Astrocyte of the cerebellum (primary cell): ENCODE results near the gene PRKD2.

ENCODE experiments used
- DNase-seq: peaks from one replicate; pipeline ENCODE4 v3.0.0-alpha.2; 2011; ENCODE audit warnings: low read depth
- H3K4me3 ChIP-seq: 2 replicates; pipeline ENCODE4 v1.5.1; 2011; ENCODE audit warnings: mild to moderate bottlenecking, low read depth, low read length, moderate library complexity
- in situ Hi-C: cut with HindIII; loops from 2 replicates; pipeline ENCODE4 v1.10.0; 2017; ENCODE audit warnings: low sequenced_read_pairs
- TF ChIP-seq, protein P1 (sequence below): IDR thresholded peaks from 2 replicates; pipeline ENCODE4 v1.5.1; 2012; ENCODE audit warnings: low read length, low read depth, moderate library complexity, mild to moderate bottlenecking; ENCODE audit errors: missing control alignments

PRKD2 gene

DNA sequence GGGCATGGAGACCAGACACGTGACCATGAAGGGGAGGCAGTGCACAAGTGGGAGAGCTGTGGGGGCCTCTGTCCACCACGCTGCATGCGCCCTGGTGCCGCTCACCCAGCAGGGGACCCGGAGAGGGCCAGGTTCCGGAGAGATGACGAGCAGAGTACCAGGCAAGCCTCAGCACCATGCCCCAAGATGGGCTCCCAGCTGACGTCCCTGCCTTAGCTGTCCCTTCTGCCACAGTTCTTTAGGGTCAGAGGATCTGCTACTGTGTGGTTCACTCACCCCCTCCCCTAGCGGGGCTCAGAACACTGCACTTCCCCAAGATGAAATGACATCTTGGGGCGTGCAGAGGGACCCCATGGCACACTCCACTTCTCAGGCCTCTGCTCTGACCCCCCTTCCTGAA is 9.6 kb upstream of the PRKD2 start:
- no peak for DNase-seq
- in situ Hi-C loops: no loop called here
- TF ChIP-seq, protein P1, sequence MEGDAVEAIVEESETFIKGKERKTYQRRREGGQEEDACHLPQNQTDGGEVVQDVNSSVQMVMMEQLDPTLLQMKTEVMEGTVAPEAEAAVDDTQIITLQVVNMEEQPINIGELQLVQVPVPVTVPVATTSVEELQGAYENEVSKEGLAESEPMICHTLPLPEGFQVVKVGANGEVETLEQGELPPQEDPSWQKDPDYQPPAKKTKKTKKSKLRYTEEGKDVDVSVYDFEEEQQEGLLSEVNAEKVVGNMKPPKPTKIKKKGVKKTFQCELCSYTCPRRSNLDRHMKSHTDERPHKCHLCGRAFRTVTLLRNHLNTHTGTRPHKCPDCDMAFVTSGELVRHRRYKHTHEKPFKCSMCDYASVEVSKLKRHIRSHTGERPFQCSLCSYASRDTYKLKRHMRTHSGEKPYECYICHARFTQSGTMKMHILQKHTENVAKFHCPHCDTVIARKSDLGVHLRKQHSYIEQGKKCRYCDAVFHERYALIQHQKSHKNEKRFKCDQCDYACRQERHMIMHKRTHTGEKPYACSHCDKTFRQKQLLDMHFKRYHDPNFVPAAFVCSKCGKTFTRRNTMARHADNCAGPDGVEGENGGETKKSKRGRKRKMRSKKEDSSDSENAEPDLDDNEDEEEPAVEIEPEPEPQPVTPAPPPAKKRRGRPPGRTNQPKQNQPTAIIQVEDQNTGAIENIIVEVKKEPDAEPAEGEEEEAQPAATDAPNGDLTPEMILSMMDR: no peak
- H3K4me3 ChIP-seq: no peak overlapping the region

DNA sequence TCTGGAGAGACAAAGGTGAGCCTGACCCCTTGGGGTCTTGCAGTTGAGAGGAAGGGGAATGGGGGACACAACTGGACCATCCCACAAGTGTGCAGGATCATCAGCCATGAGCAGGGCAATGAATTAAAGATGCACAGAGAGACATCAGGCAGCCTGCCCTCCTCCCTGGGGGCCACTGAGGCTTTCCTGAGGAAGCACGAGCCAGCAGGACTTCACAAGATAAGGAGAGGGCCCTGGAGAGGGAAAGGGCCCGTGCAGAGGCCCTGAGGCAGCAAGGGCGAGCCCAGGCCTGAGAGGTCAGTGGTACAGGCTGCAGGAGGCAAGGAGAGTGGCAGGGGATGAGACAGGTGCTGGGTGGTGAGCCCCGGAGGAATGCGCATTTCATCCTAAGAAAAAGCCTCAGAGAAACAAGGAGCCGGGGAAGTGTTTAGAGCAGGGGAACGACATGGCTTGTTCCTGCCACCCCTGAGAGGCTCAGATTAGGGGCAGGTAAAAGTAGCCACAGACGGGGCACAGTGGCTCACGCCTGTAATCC is 9.0 kb upstream of the PRKD2 start:
- in situ Hi-C loops: no loop called here
- H3K4me3 ChIP-seq: no peak overlapping the region
- TF ChIP-seq, protein P1: no peak
- DNase-seq: no peak

DNA sequence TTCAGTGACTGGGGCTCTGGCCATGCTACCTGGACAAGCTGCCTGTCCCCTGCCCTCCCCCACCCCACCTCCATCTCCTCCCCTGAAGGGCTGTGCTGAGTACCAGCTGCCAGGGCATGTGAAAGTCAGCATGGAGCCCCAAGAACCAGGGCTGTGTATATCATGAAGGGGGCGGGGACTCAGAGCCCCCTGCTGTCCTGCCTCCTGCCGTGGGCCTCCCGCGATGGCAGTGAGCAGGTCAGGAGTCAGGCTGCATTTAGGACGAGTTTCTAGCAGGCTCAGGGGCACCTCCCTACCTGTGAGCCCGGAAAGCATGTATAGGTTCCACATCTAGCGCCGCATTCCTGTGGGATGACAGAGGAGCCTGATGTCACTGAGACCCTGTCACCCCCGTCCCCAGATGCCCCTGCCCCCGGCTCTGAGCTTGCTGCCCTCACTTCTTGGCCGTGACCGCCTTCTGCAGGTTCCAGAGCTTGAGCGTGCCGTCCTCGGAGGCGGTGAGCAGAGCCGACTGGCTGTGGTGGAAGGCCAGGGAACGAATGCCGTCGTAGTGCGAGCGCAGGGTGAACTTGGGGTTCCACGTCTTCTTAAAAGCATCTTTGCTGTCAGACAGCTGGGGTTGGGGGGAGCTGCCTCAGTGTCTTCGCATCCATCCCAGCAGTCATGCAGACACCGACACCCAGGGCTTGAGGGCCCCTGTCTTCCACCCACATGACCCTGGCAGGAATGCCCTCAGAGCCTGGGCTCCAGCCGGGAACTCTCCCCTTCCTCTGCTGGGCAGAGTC is 8.3 kb upstream of the PRKD2 start:
- TF ChIP-seq, protein P1: no peak
- DNase-seq: no peak
- in situ Hi-C loops: no loop called here
- no peak overlapping the region for H3K4me3 ChIP-seq

DNA sequence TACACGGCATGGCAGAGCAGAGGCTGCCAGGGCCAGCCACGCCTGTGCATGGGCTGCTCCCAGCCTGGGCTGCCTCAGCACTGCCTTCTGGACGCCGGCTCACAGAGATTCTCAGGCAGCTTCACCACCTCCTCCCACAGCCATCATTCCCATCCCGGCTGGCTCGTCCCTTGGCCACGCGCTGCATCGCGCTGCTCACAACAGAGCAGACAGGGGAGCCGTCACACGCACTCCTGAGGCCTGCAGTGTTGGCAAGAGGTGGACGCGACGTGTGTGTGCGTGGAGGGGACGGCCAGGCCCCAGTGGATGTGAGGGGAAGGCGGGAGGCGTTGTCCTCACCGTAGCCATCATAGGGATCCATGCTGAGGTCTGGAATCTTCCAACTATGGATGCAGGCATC is 7.6 kb upstream of the PRKD2 start:
- in situ Hi-C loops: no loop called here
- H3K4me3 ChIP-seq: no peak overlapping the region
- TF ChIP-seq, protein P1: no peak
- no peak for DNase-seq

DNA sequence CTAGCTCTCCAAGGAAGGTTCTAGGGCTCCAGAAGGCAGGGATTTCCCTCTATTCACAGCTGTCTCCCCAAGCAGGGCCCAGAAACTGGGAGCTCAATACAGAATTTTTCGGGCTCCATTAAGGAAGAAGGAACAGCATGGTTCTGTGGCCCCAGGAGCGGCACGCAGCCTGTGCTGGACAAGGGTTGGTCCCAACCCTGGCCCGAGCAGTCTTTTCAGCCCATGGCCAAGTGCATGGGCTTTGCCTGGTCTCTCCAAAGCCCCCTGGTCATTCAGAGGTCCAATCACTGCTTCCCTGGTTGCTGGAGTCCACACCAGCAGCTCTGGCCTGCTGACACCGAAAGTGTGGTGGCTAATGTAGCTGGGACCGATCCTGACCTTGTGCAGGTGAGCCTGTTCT is 6.6 kb upstream of the PRKD2 start:
- in situ Hi-C loops: no loop called here
- H3K4me3 ChIP-seq: no peak overlapping the region
- TF ChIP-seq, protein P1: no peak
- DNase-seq: no peak

DNA sequence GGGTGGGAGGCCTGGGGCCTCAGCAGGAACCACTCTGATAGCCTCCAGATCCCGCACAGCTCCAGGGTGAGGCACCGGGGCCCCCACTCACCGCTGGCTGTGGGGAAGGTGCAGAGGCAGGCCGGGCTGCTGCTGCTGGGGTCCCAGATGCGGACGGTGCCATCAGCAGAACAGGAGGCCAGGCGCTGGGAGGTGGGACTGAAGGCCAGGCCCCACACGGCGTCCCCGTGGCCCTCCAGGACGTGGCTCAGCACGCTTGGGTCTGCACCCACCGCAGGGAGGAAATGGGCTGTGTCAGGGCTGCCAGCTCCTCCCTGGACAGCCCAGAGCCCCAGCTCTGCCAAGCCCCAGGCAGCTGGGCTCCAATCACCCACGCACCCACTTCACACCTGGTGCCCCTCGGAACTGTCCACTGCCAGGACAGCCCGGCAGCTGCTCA is 6.1 kb upstream of the PRKD2 start:
- in situ Hi-C loops: no loop called here
- H3K4me3 ChIP-seq: no peak overlapping the region
- DNase-seq: no peak
- TF ChIP-seq, protein P1: no peak
